SK-N-SH (cell line): ENCODE measurements around the gene SCRG1. TPM values are rescaled to one million over a fixed set of nuclear protein-coding genes. Genes with fewer than 3 reads are reported as not detected.

ENCODE experiments used
- CTCF ChIA-PET: fragments of 300-600, 350-600 bp; formaldehyde crosslinking; extraction: SDS; loops from one replicate; lab custom pipeline; 2021; lab: Yijun Ruan, JAX
- POLR2A ChIA-PET: fragments of 350-600 bp; sonication (Branson Sonifier 250); formaldehyde crosslinking; extraction: SDS; loops from one replicate; lab custom pipeline; 2020; ENCODE audit warnings: antibody characterized with exemption, inconsistent platforms; lab: Yijun Ruan, JAX
- DNase-seq: peaks from one replicate; pipeline ENCODE4 v3.0.0; 2012
- H2AFZ ChIP-seq: fragments of 200-600 bp; sonication (generic); 2 replicates; pipeline ENCODE4 v1.8.1; 2016; ENCODE audit warnings: antibody characterized with exemption, mild to moderate bottlenecking, low read depth
- H3F3A ChIP-seq: fragments of 200-600 bp; sonication (generic); replicated peaks from 2 replicates; pipeline ENCODE3; 2016; ENCODE audit warnings: antibody characterized with exemption, mild to moderate bottlenecking; ENCODE audit not compliant: insufficient read depth
- H3K27ac ChIP-seq, 2 experiments: fragments of 200-500 bp in 1 of 2; fragments of 200-600 bp in 1 of 2; sonication (Bioruptor generic) in 1 of 2; sonication (generic), shearing (Covaris generic) in 1 of 2; 2 replicates each; pipeline versions ENCODE4 v1.5.1 to v1.6.1; 2014 to 2016; ENCODE audit warnings: low read depth in 2 of 2, inconsistent platforms in 1 of 2, low read length in 1 of 2, mild to moderate bottlenecking in 1 of 2, mixed read lengths in 1 of 2
- H3K27me3 ChIP-seq: fragments of 200-600 bp; sonication (generic), shearing (Covaris generic); 2 replicates; pipeline ENCODE4 v1.6.1; 2016; ENCODE audit warnings: mixed run types; ENCODE audit not compliant: insufficient read depth
- H3K36me3 ChIP-seq, 2 experiments: fragments of 200-500 bp in 1 of 2; fragments of 200-600 bp in 1 of 2; sonication (Bioruptor generic) in 1 of 2; sonication (generic) in 1 of 2; replicated peaks in 1 of 2; 2 replicates each; pipeline versions ENCODE3 to v1.5.1; 2014 to 2016; ENCODE audit warnings: low read length in 1 of 2, mild to moderate bottlenecking in 1 of 2; ENCODE audit not compliant: insufficient read depth in 2 of 2, control insufficient read depth in 1 of 2
- H3K4me1 ChIP-seq, 2 experiments: fragments of 200-500 bp in 1 of 2; fragments of 200-600 bp in 1 of 2; sonication (Bioruptor generic) in 1 of 2; sonication (generic), shearing (Covaris generic) in 1 of 2; 2 replicates each; pipeline versions ENCODE4 v1.5.1 to v1.6.1; 2014 to 2016; ENCODE audit warnings: low read depth in 1 of 2, low read length in 1 of 2, mixed run types in 1 of 2; ENCODE audit not compliant: insufficient read depth in 2 of 2, control insufficient read depth in 1 of 2
- H3K4me2 ChIP-seq: fragments of 200-600 bp; sonication (generic), shearing (Covaris generic); 2 replicates; pipeline ENCODE4 v1.6.1; 2017; ENCODE audit warnings: mixed run types
- H3K4me3 ChIP-seq, 2 experiments: fragments of 200-500 bp in 1 of 2; fragments of 200-600 bp in 1 of 2; sonication (Bioruptor generic) in 1 of 2; sonication (generic), shearing (Covaris generic) in 1 of 2; 2 replicates each; pipeline versions ENCODE4 v1.5.1 to v1.8.1; 2014 to 2016; ENCODE audit warnings: low read depth in 2 of 2, inconsistent platforms in 1 of 2, low read length in 1 of 2, mild to moderate bottlenecking in 1 of 2, mixed read lengths in 1 of 2, moderate library complexity in 1 of 2
- H3K79me2 ChIP-seq: fragments of 200-600 bp; sonication (generic); 2 replicates; pipeline ENCODE4 v1.8.1; 2017; ENCODE audit warnings: mild to moderate bottlenecking; ENCODE audit not compliant: insufficient read depth
- H3K9ac ChIP-seq: fragments of 200-600 bp; sonication (generic); 2 replicates; pipeline ENCODE4 v1.6.1; 2017; ENCODE audit warnings: mixed run types
- H3K9me2 ChIP-seq: fragments of 200-600 bp; sonication (generic); 2 replicates; pipeline ENCODE4 v1.6.1; 2017; ENCODE audit warnings: mixed run types
- H3K9me3 ChIP-seq: fragments of 200-600 bp; sonication (generic); 2 replicates; pipeline ENCODE4 v1.6.1; 2017; ENCODE audit warnings: mixed run types, mild to moderate bottlenecking, moderate library complexity
- H4K20me1 ChIP-seq: fragments of 200-600 bp; sonication (generic); 2 replicates; pipeline ENCODE4 v1.6.1; 2017; ENCODE audit warnings: mild to moderate bottlenecking, mixed run types; ENCODE audit not compliant: insufficient read depth
- ELF1 ChIP-seq: IDR thresholded peaks from 2 replicates; pipeline ENCODE4 v1.4.0; 2012
- EP300 ChIP-seq, 2 experiments: IDR thresholded peaks; 2 replicates each; pipeline versions ENCODE4 v1.4.0 to v1.6.1; 2012; ENCODE audit warnings: borderline replicate concordance in 1 of 2, low read depth in 1 of 2, low read length in 1 of 2
- FOSL2 ChIP-seq: IDR thresholded peaks from 2 replicates; pipeline ENCODE4 v1.4.0; 2012; ENCODE audit warnings: low read depth, mild to moderate bottlenecking, moderate library complexity, borderline replicate concordance
- FOXJ3 ChIP-seq: sonication (generic); formaldehyde crosslinking; IDR thresholded peaks from 2 replicates; pipeline ENCODE4 v1.5.1; 2020; ENCODE audit warnings: mild to moderate bottlenecking, missing genetic modification reagents
- FOXM1 ChIP-seq: IDR thresholded peaks from 2 replicates; pipeline ENCODE4 v1.4.0; 2012; ENCODE audit warnings: low read depth, mild to moderate bottlenecking
- GABPA ChIP-seq: IDR thresholded peaks from 2 replicates; pipeline ENCODE4 v1.4.0; 2012; ENCODE audit warnings: low read depth, mild to moderate bottlenecking
- JUND ChIP-seq: IDR thresholded peaks from 2 replicates; pipeline ENCODE4 v1.4.0; 2012
- MEF2A ChIP-seq: IDR thresholded peaks from 2 replicates; pipeline ENCODE4 v1.4.0; 2012; ENCODE audit warnings: low read depth, borderline replicate concordance
- MXI1 ChIP-seq: IDR thresholded peaks from 2 replicates; pipeline ENCODE4 v1.6.1; 2012; ENCODE audit warnings: mild to moderate bottlenecking, low read depth, low read length, improper control_type of control experiment
- NFIC ChIP-seq: IDR thresholded peaks from 2 replicates; pipeline ENCODE4 v1.4.0; 2012; ENCODE audit warnings: borderline replicate concordance
- NRF1 ChIP-seq: IDR thresholded peaks from 2 replicates; pipeline ENCODE4 v1.6.1; 2012; ENCODE audit warnings: low read depth, mild to moderate bottlenecking, low read length
- POLR2AphosphoS5 ChIP-seq: IDR thresholded peaks from 2 replicates; pipeline ENCODE4 v1.6.1; 2012; ENCODE audit warnings: low read depth, low read length
- RAD21 ChIP-seq: IDR thresholded peaks from 2 replicates; pipeline ENCODE4 v1.6.1; 2012; ENCODE audit warnings: mild to moderate bottlenecking, low read length
- RCOR1 ChIP-seq: fragments of 150-350 bp; IDR thresholded peaks from 2 replicates; pipeline ENCODE4 v1.6.1; 2017; ENCODE audit warnings: antibody characterized with exemption, low read length
- RFX5 ChIP-seq: IDR thresholded peaks from 2 replicates; pipeline ENCODE4 v1.6.1; 2012; ENCODE audit warnings: mild to moderate bottlenecking, improper control_type of control experiment, low read length
- SIN3A ChIP-seq: IDR thresholded peaks from 2 replicates; pipeline ENCODE4 v1.6.1; 2012; ENCODE audit warnings: low read depth, mild to moderate bottlenecking, low read length, moderate library complexity, borderline replicate concordance
- TAF1 ChIP-seq: IDR thresholded peaks from 2 replicates; pipeline ENCODE4 v1.6.1; 2012; ENCODE audit warnings: low read depth, mild to moderate bottlenecking, low read length, moderate library complexity, borderline replicate concordance
- TCF12 ChIP-seq: IDR thresholded peaks from 2 replicates; pipeline ENCODE4 v1.4.0; 2012
- TEAD4 ChIP-seq: IDR thresholded peaks from 2 replicates; pipeline ENCODE4 v1.4.0; 2012; ENCODE audit warnings: mild to moderate bottlenecking, borderline replicate concordance; ENCODE audit not compliant: insufficient read depth
- YY1 ChIP-seq: IDR thresholded peaks from 2 replicates; pipeline ENCODE4 v1.4.0; 2012; ENCODE audit warnings: low read depth, mild to moderate bottlenecking
- WGBS: methylation state at CpG from one replicate; pipeline ENCODE4 v1.1.6; 2017; ENCODE audit warnings: low lambda C conversion rate; 5-methylcytosine and 5-hydroxymethylcytosine counted together
- polyA plus RNA-seq, 3 experiments: library from polyadenylated mRNA; depleted of rRNA; stranded (reverse); fragments of >200 nt; gene quantifications; 2 replicates each; pipeline ENCODE4 v1.2.3, GENCODE V29; 2012
- TF ChIP-seq, protein P1 (sequence below): IDR thresholded peaks from 2 replicates; pipeline ENCODE4 v1.4.0; 2012; ENCODE audit warnings: low read depth, borderline replicate concordance
- TF ChIP-seq, protein P2 (sequence below): IDR thresholded peaks from 2 replicates; pipeline ENCODE4 v1.4.0; 2012; ENCODE audit warnings: low read depth
- TF ChIP-seq, protein P3 (sequence below): IDR thresholded peaks from 2 replicates; pipeline ENCODE4; 2012
- TF ChIP-seq, protein P4 (sequence below): fragments of 150-350 bp; IDR thresholded peaks from 2 replicates; pipeline ENCODE4 v1.6.1; 2017; ENCODE audit warnings: antibody characterized with exemption, low read length, low read depth, borderline replicate concordance
- TF ChIP-seq, protein P5 (sequence below): fragments of 200-600 bp; sonication (generic); IDR thresholded peaks from 2 replicates; pipeline ENCODE4 v1.6.1; 2017; ENCODE audit warnings: antibody characterized with exemption, mild to moderate bottlenecking, moderate library complexity

SCRG1 gene
- polyA plus RNA-seq, 1 of the 3 experiments (the other 2 are of a cell fraction): 0.16 TPM

DNA sequence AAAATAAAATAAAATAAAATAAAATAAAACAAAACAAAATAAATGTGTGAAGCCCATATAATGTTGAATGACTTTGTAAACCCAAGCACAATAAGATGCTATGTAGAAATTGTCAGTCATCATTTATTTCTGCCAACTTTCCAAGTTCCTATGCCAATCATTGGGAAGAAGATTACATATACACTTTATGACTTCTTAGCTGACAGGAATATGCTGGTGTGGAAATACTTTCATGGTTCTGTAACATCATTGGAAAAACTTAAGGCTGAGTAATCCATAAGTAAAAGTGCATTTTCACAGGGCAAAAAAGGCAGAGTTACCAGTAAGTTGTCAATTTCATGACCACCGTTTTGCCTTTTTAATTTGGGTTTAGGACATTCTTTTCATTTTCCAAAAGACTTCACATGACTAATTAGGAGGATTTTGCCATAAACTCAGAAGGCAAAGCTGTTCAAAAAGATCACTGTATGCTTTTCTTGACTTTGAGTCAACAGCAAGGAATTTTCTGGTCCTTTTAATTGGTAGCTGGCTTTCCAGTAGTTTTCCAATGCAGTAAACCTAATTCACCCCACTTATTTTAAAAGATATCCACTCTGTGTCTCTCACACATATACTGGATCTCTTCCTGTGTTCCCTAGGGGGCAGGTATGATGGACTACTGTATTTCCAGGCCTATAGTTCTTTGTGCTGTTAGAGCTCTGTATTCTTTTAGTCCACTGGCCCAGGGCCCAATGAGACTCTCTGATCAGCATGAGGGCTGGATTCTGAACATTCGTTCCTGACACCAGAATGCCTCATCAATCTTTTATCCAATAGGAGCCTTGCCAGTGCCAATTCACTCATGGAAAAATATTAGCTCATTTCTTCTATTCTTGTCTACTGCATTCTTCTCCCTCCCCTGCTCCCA, 26.2 kb upstream of the SCRG1 start:
- Histone ChIP-seq H3K27me3 (no peaks in the 10 kb centered on the region), H2AFZ (peak overlapping the region; percentile 56; the same call in 1 of the 2 replicates), H3K4me2 (peak overlapping the region; percentile 24), H3K27ac (peak overlapping the region; percentile 65 to 80), H3K36me3 (no peaks in the 10 kb centered on the region), H3K4me3 (no peak overlapping the region), H3K9ac (peak overlapping the region; percentile 33; the same call in 1 of the 2 replicates), H3K79me2 (no peaks in the 10 kb centered on the region), H3K9me3 (no peaks in the 10 kb centered on the region), H3F3A (peaks cover 18% of the 10 kb centered on the region), H3K9me2 (no peaks in the 10 kb centered on the region), H3K4me1 (peaks cover 0 to 11% of the 10 kb centered on the region in 2 experiments; a peak in 3 of 4 replicates), H4K20me1 (no peaks in the 10 kb centered on the region)
- 15% methylated on average over 2 of the region's 2 CpGs for WGBS
- CTCF ChIA-PET: interaction anchor here (0.5 to 2.5 kb wide), 13 partner anchors 12 to 124 kb away, joined by 3 to 13 read pairs (median 3); no protein-coding TSS in a partner anchor
- POLR2A ChIA-PET: interaction anchor here (0.8 kb wide), 1 partner anchor 66 kb away, joined by 3 read pairs; no protein-coding TSS in a partner anchor
- no peak for DNase-seq
- TF ChIP-seq FOXM1 (no peak), EP300 (IDR thresholded peaks at IDR 0.05; ENCODE audit: borderline replicate concordance in 1 of 2, low read depth in 1 of 2, low read length in 1 of 2) (peak in 1 of 2 experiments; percentile 72; a peak in 2 of 4 replicates), GABPA (no peak), NRF1 (no peak), ELF1 (no peak), RCOR1 (no peak), MXI1 (no peak), RFX5 (no peak), MEF2A (peak; percentile 80; the same call in 1 of the 2 replicates), RAD21 (no peak), SIN3A (no peak), TEAD4 (peak; percentile 19; the same call in 1 of the 2 replicates), FOSL2 (peak; percentile 26; the same call in 1 of the 2 replicates), YY1 (no peak), FOXJ3 (no peak), TAF1 (no peak), JUND (peak; percentile 25), TCF12 (no peak; the same call in 1 of the 2 replicates), POLR2AphosphoS5 (no peak), NFIC (peak; percentile 28)
- TF ChIP-seq, protein P1, sequence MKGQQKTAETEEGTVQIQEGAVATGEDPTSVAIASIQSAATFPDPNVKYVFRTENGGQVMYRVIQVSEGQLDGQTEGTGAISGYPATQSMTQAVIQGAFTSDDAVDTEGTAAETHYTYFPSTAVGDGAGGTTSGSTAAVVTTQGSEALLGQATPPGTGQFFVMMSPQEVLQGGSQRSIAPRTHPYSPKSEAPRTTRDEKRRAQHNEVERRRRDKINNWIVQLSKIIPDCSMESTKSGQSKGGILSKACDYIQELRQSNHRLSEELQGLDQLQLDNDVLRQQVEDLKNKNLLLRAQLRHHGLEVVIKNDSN: no peak
- TF ChIP-seq, protein P2, sequence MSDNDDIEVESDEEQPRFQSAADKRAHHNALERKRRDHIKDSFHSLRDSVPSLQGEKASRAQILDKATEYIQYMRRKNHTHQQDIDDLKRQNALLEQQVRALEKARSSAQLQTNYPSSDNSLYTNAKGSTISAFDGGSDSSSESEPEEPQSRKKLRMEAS: no peak; the same call in 1 of the 2 replicates
- TF ChIP-seq, protein P3, sequence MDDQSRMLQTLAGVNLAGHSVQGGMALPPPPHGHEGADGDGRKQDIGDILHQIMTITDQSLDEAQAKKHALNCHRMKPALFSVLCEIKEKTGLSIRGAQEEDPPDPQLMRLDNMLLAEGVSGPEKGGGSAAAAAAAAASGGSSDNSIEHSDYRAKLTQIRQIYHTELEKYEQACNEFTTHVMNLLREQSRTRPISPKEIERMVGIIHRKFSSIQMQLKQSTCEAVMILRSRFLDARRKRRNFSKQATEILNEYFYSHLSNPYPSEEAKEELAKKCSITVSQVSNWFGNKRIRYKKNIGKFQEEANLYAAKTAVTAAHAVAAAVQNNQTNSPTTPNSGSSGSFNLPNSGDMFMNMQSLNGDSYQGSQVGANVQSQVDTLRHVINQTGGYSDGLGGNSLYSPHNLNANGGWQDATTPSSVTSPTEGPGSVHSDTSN: peak; percentile 81
- TF ChIP-seq, protein P4, sequence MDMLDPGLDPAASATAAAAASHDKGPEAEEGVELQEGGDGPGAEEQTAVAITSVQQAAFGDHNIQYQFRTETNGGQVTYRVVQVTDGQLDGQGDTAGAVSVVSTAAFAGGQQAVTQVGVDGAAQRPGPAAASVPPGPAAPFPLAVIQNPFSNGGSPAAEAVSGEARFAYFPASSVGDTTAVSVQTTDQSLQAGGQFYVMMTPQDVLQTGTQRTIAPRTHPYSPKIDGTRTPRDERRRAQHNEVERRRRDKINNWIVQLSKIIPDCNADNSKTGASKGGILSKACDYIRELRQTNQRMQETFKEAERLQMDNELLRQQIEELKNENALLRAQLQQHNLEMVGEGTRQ: no peak
- TF ChIP-seq, protein P5, sequence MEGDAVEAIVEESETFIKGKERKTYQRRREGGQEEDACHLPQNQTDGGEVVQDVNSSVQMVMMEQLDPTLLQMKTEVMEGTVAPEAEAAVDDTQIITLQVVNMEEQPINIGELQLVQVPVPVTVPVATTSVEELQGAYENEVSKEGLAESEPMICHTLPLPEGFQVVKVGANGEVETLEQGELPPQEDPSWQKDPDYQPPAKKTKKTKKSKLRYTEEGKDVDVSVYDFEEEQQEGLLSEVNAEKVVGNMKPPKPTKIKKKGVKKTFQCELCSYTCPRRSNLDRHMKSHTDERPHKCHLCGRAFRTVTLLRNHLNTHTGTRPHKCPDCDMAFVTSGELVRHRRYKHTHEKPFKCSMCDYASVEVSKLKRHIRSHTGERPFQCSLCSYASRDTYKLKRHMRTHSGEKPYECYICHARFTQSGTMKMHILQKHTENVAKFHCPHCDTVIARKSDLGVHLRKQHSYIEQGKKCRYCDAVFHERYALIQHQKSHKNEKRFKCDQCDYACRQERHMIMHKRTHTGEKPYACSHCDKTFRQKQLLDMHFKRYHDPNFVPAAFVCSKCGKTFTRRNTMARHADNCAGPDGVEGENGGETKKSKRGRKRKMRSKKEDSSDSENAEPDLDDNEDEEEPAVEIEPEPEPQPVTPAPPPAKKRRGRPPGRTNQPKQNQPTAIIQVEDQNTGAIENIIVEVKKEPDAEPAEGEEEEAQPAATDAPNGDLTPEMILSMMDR: no peak
